ENCODE measurements around the gene JOSD2. TPM values are rescaled to one million over a fixed set of nuclear protein-coding genes. Genes with fewer than 3 reads are reported as not detected.

The JOSD2 gene
- total RNA-seq, 1 experiment from 2014 or later, result 5.4 TPM

GRCh38 chr19:50549059-50549926 lies 38.3 kb upstream of the JOSD2 start:
- Histone ChIP-seq H3T11ph (ENCODE audit: low read length) (no peak overlapping the region), H3K9ac (ENCODE audit: extremely low read depth, insufficient read length, low read length) (no peak overlapping the region), H3K23ac (ENCODE audit: insufficient read length, low read depth, low read length) (no peak overlapping the region), H2BK5ac (ENCODE audit: insufficient read length, low read length) (no peak overlapping the region), H2BK15ac (ENCODE audit: low read depth, low read length) (no peak overlapping the region), H3K18ac (ENCODE audit: insufficient read length, low read depth, low read length) (no peak overlapping the region), H3K4ac (ENCODE audit: low read depth, low read length) (no peak overlapping the region), H3K4me2 (ENCODE audit: insufficient read depth, insufficient read length, low read length) (no peak overlapping the region), H2AFZ (ENCODE audit: low read length) (no peak overlapping the region), H3K9me3 (ENCODE audit: control insufficient read depth, low read depth, low read length) (no peaks in the 10 kb centered on the region), H3K27ac (ENCODE audit: insufficient read length, low read depth, low read length) (no peak overlapping the region), H3K4me1 (ENCODE audit: insufficient read depth, low read length) (no peaks in the 10 kb centered on the region), H3K14ac (ENCODE audit: insufficient read depth, low read length) (no peak overlapping the region), H4K91ac (ENCODE audit: insufficient read length, low read depth, low read length) (no peak overlapping the region), H3K56ac (ENCODE audit: insufficient read length, low read depth, low read length) (no peak overlapping the region), H2BK120ac (ENCODE audit: low read depth, low read length, poor library complexity, severe bottlenecking) (no peak overlapping the region), H4K20me1 (ENCODE audit: control insufficient read depth, insufficient read depth, insufficient read length) (no peaks in the 10 kb centered on the region), H2AK5ac (ENCODE audit: insufficient read length, low read length) (no peak overlapping the region), H2BK12ac (ENCODE audit: insufficient read length, low read depth, low read length) (no peak overlapping the region), H2BK20ac (ENCODE audit: low read depth, low read length, poor library complexity, severe bottlenecking) (no peak overlapping the region), H3K27me3 (ENCODE audit: insufficient read depth, low read length) (no peaks in the 10 kb centered on the region; the same call in 1 of the 2 replicates), H3K79me2 (ENCODE audit: insufficient read depth, low read length) (no peaks in the 10 kb centered on the region), H4K5ac (ENCODE audit: insufficient read length, low read depth, low read length) (no peak overlapping the region), H4K8ac (replicated peaks; ENCODE audit: insufficient read length, low read depth, low read length) (no peak overlapping the region), H3K23me2 (ENCODE audit: insufficient read length, low read depth, low read length, poor library complexity, severe bottlenecking) (no peaks in the 10 kb centered on the region), H3K79me1 (ENCODE audit: insufficient read depth, low read depth, low read length, poor library complexity, severe bottlenecking) (no peaks in the 10 kb centered on the region)
- H3K4me3 Mint-ChIP-seq, result peak overlapping the region in 1 of 2 experiments; percentile 95; a peak in 1 of 5 replicates
- peaks cover 0 to 5% (median 0%) of the 10 kb centered on the region in 3 experiments; a peak in 1 of 7 replicates for H3K36me3 Mint-ChIP-seq (ENCODE audit: insufficient read depth in 1 of 3, low read depth in 3 of 3)
- peaks cover 60% of the 10 kb centered on the region for H3K27me3 Mint-ChIP-seq (ENCODE audit: low read depth)
- no peak overlapping the region for H3K27ac Mint-ChIP-seq
- H3K9me3 Mint-ChIP-seq, result no peaks in the 10 kb centered on the region; a peak in 1 of 5 replicates
- no CpG with 5 or more reads among the region's 22 CpGs for WGBS (ENCODE audit: extremely low coverage, insufficient read length, low lambda C conversion rate)
- no peak for TF ChIP-seq CTCF (conservative IDR thresholded peaks at IDR 0.05)
- peaks cover 4 to 33% of the 10 kb centered on the region in 2 experiments for H3K4me1 Mint-ChIP-seq
- no peak for DNase-seq

Measured in H9 (cell line).